ENCODE data around the gene DNHD1.

DNHD1 gene

GRCh38 chr11:6599881-6600390, 102.9 kb downstream of the DNHD1 start:
- no peak for DNase-seq

- DNase-seq, result no peak
These were observed 104.0 kb downstream of the DNHD1 start for GRCh38 chr11:6601041-6601461.

- no peak for DNase-seq
These were observed 105.2 kb downstream of the DNHD1 start for GRCh38 chr11:6602096-6602940.

GRCh38 chr11:6603287-6604080, 106.4 kb downstream of the DNHD1 start, which contains the start of the genes ILK and RRP8:
Gene ILK, plus strand, starts transcription at chr11:6603774. Its CDS starts 498 bp downstream, at chr11:6604272.
Gene RRP8, minus strand, starts transcription at chr11:6603616. Its CDS starts 114 bp downstream, at chr11:6603502.
- DNase-seq, result peak; percentile 86

- DNase-seq, result peak; percentile 53
These were observed 107.1 kb downstream of the DNHD1 start for GRCh38 chr11:6604081-6604626.

- DNase-seq, result no peak
These were observed 107.7 kb downstream of the DNHD1 start for GRCh38 chr11:6604790-6605189.

GRCh38 chr11:6606471-6607189, 109.5 kb downstream of the DNHD1 start:
- DNase-seq, result peak; percentile 63

- no peak for DNase-seq
These were observed 110.2 kb downstream of the DNHD1 start for GRCh38 chr11:6607190-6607795.

GRCh38 chr11:6608011-6608410, 110.9 kb downstream of the DNHD1 start:
- DNase-seq, result no peak

GRCh38 chr11:6608726-6609501, 111.8 kb downstream of the DNHD1 start:
- DNase-seq, result no peak

- no peak for DNase-seq
These were observed 112.5 kb downstream of the DNHD1 start for GRCh38 chr11:6609502-6610015.

GRCh38 chr11:6610591-6610990, 113.5 kb downstream of the DNHD1 start:
- no peak for DNase-seq

GRCh38 chr11:6611092-6611962, 114.2 kb downstream of the DNHD1 start:
- DNase-seq, result no peak

- no peak for DNase-seq
These were observed 114.8 kb downstream of the DNHD1 start for GRCh38 chr11:6611963-6612212.

GRCh38 chr11:6612213-6613041, 115.3 kb downstream of the DNHD1 start, which contains the start of gene TAF10:
Gene TAF10, minus strand, starts transcription at chr11:6612216. Its CDS starts 27 bp downstream, at chr11:6612189.
- DNase-seq, result peak; percentile 94

GRCh38 chr11:6613496-6613895, 116.4 kb downstream of the DNHD1 start:
- DNase-seq, result no peak

- DNase-seq, result no peak
These were observed 117.4 kb downstream of the DNHD1 start for GRCh38 chr11:6614446-6614845.

- no peak for DNase-seq
These were observed 118.0 kb downstream of the DNHD1 start for GRCh38 chr11:6615046-6615445.

- no peak for DNase-seq
These were observed 119.0 kb downstream of the DNHD1 start for GRCh38 chr11:6615882-6616585.

All from GDM1 (cell line).